ENCODE results near the gene HLF. TPM values are rescaled to one million over a fixed set of nuclear protein-coding genes. Genes with fewer than 3 reads are reported as not detected.

Gene HLF
- total and polyA plus RNA-seq, 2 experiments from 2014 or later: 0.28 TPM; not detected in 1

DNA sequence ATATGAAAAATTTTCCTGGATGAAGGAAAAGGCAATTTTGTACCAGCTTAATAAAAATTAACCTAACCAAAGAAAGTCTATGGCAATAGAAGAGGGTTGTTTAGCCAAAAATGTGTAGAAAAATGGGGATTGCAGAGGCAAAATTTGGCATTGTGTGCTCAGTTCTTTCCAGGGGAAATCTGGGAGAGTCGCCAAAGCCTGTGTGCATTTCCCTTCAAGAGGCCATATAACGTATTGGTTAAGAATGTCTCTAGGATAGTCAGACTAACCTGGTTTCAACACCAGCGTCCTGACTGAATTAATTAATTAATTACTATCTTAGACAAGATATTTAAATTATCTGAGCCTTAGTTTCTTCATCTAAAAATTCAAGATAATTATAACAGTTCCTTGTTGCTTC is 44.8 kb upstream of the HLF start:
- Mint-ChIP-seq H3K36me3 (ENCODE audit: low read depth) (0 out of 3 replicates have a peak, but pooled peaks cover 3% of the 10 kb centered on the region), H3K9me3 (no peaks in the 10 kb centered on the region; the same call in 2 of the 3 replicates), H3K27me3 (ENCODE audit: insufficient read depth, low read depth, poor library complexity) (no peaks in the 10 kb centered on the region), H3K4me3 (no peak overlapping the region), H3K27ac (no peak overlapping the region), H3K4me1 (no peaks in the 10 kb centered on the region)
- H3K36me3 ChIP-seq (ENCODE audit: insufficient read depth): no peaks in the 10 kb centered on the region
- no peaks in the 10 kb centered on the region for H3K4me1 ChIP-seq (ENCODE audit: insufficient read depth)
- no peak overlapping the region for H3K4me2 ChIP-seq
- H3K27ac ChIP-seq (ENCODE audit: low read depth): no peak overlapping the region
- no peak overlapping the region for H3K4me3 ChIP-seq
- H3K79me2 ChIP-seq (replicated peaks; ENCODE audit: insufficient read depth): no peaks in the 10 kb centered on the region
- TF ChIP-seq EZH2phosphoT487 (IDR thresholded peaks at IDR 0.05; ENCODE audit: unreplicated experiment) (no peak), ZNF331 (CRISPR knock-in tag; IDR thresholded peaks at IDR 0.05; ENCODE audit: low read depth) (no peak), POLR2AphosphoS5 (IDR thresholded peaks at IDR 0.05; ENCODE audit: low read depth) (no peak), EZH2 (IDR thresholded peaks at IDR 0.05; ENCODE audit: low read depth, unreplicated experiment) (no peak), JUNB (IDR thresholded peaks at IDR 0.05; ENCODE audit: unreplicated experiment) (no peak), NANOG (IDR thresholded peaks at IDR 0.05; ENCODE audit: borderline replicate concordance) (no peak), STAT1 (IDR thresholded peaks at IDR 0.05; ENCODE audit: unreplicated experiment) (no peak)
- TF ChIP-seq, protein P1, sequence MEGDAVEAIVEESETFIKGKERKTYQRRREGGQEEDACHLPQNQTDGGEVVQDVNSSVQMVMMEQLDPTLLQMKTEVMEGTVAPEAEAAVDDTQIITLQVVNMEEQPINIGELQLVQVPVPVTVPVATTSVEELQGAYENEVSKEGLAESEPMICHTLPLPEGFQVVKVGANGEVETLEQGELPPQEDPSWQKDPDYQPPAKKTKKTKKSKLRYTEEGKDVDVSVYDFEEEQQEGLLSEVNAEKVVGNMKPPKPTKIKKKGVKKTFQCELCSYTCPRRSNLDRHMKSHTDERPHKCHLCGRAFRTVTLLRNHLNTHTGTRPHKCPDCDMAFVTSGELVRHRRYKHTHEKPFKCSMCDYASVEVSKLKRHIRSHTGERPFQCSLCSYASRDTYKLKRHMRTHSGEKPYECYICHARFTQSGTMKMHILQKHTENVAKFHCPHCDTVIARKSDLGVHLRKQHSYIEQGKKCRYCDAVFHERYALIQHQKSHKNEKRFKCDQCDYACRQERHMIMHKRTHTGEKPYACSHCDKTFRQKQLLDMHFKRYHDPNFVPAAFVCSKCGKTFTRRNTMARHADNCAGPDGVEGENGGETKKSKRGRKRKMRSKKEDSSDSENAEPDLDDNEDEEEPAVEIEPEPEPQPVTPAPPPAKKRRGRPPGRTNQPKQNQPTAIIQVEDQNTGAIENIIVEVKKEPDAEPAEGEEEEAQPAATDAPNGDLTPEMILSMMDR (conservative IDR thresholded peaks at IDR 0.05; ENCODE audit: low read depth in 2 of 2): no peak
- TF ChIP-seq, protein P2, sequence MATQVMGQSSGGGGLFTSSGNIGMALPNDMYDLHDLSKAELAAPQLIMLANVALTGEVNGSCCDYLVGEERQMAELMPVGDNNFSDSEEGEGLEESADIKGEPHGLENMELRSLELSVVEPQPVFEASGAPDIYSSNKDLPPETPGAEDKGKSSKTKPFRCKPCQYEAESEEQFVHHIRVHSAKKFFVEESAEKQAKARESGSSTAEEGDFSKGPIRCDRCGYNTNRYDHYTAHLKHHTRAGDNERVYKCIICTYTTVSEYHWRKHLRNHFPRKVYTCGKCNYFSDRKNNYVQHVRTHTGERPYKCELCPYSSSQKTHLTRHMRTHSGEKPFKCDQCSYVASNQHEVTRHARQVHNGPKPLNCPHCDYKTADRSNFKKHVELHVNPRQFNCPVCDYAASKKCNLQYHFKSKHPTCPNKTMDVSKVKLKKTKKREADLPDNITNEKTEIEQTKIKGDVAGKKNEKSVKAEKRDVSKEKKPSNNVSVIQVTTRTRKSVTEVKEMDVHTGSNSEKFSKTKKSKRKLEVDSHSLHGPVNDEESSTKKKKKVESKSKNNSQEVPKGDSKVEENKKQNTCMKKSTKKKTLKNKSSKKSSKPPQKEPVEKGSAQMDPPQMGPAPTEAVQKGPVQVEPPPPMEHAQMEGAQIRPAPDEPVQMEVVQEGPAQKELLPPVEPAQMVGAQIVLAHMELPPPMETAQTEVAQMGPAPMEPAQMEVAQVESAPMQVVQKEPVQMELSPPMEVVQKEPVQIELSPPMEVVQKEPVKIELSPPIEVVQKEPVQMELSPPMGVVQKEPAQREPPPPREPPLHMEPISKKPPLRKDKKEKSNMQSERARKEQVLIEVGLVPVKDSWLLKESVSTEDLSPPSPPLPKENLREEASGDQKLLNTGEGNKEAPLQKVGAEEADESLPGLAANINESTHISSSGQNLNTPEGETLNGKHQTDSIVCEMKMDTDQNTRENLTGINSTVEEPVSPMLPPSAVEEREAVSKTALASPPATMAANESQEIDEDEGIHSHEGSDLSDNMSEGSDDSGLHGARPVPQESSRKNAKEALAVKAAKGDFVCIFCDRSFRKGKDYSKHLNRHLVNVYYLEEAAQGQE (IDR thresholded peaks at IDR 0.05; ENCODE audit: unreplicated experiment): no peak
- TF ChIP-seq, protein P3, sequence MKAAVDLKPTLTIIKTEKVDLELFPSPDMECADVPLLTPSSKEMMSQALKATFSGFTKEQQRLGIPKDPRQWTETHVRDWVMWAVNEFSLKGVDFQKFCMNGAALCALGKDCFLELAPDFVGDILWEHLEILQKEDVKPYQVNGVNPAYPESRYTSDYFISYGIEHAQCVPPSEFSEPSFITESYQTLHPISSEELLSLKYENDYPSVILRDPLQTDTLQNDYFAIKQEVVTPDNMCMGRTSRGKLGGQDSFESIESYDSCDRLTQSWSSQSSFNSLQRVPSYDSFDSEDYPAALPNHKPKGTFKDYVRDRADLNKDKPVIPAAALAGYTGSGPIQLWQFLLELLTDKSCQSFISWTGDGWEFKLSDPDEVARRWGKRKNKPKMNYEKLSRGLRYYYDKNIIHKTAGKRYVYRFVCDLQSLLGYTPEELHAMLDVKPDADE (IDR thresholded peaks at IDR 0.05): no peak
- TF ChIP-seq, protein P4, sequence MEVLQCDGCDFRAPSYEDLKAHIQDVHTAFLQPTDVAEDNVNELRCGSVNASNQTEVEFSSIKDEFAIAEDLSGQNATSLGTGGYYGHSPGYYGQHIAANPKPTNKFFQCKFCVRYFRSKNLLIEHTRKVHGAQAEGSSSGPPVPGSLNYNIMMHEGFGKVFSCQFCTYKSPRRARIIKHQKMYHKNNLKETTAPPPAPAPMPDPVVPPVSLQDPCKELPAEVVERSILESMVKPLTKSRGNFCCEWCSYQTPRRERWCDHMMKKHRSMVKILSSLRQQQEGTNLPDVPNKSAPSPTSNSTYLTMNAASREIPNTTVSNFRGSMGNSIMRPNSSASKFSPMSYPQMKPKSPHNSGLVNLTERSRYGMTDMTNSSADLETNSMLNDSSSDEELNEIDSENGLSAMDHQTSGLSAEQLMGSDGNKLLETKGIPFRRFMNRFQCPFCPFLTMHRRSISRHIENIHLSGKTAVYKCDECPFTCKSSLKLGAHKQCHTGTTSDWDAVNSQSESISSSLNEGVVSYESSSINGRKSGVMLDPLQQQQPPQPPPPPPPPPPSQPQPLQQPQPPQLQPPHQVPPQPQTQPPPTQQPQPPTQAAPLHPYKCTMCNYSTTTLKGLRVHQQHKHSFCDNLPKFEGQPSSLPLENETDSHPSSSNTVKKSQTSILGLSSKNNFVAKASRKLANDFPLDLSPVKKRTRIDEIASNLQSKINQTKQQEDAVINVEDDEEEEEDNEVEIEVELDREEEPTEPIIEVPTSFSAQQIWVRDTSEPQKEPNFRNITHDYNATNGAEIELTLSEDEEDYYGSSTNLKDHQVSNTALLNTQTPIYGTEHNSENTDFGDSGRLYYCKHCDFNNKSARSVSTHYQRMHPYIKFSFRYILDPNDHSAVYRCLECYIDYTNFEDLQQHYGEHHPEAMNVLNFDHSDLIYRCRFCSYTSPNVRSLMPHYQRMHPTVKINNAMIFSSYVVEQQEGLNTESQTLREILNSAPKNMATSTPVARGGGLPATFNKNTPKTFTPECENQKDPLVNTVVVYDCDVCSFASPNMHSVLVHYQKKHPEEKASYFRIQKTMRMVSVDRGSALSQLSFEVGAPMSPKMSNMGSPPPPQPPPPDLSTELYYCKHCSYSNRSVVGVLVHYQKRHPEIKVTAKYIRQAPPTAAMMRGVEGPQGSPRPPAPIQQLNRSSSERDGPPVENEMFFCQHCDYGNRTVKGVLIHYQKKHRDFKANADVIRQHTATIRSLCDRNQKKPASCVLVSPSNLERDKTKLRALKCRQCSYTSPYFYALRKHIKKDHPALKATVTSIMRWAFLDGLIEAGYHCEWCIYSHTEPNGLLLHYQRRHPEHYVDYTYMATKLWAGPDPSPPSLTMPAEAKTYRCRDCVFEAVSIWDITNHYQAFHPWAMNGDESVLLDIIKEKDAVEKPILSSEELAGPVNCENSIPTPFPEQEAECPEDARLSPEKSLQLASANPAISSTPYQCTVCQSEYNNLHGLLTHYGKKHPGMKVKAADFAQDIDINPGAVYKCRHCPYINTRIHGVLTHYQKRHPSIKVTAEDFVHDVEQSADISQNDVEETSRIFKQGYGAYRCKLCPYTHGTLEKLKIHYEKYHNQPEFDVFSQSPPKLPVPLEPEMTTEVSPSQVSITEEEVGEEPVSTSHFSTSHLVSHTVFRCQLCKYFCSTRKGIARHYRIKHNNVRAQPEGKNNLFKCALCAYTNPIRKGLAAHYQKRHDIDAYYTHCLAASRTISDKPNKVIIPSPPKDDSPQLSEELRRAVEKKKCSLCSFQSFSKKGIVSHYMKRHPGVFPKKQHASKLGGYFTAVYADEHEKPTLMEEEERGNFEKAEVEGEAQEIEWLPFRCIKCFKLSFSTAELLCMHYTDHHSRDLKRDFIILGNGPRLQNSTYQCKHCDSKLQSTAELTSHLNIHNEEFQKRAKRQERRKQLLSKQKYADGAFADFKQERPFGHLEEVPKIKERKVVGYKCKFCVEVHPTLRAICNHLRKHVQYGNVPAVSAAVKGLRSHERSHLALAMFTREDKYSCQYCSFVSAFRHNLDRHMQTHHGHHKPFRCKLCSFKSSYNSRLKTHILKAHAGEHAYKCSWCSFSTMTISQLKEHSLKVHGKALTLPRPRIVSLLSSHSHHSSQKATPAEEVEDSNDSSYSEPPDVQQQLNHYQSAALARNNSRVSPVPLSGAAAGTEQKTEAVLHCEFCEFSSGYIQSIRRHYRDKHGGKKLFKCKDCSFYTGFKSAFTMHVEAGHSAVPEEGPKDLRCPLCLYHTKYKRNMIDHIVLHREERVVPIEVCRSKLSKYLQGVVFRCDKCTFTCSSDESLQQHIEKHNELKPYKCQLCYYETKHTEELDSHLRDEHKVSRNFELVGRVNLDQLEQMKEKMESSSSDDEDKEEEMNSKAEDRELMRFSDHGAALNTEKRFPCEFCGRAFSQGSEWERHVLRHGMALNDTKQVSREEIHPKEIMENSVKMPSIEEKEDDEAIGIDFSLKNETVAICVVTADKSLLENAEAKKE (CRISPR knock-in tag; IDR thresholded peaks at IDR 0.05): no peak
- H2AFZ ChIP-seq: no peak overlapping the region
- H3F3A ChIP-seq (replicated peaks; ENCODE audit: low read depth): no peaks in the 10 kb centered on the region
- H3K27me3 ChIP-seq (ENCODE audit: insufficient read depth): no peaks in the 10 kb centered on the region
- DNase-seq (ENCODE audit: low spot score) (no peak), ATAC-seq (no peak)
- H4K20me1 ChIP-seq (replicated peaks; ENCODE audit: insufficient read depth): no peaks in the 10 kb centered on the region
- no peaks in the 10 kb centered on the region for H3K9me2 ChIP-seq (ENCODE audit: insufficient read depth)

Data from GM23338 (cell line).